CD4-positive, alpha-beta T cell treated with Interleukin-2 at 100 ng/mL for 4 hours (primary cell): Measurements from ENCODE around the gene SMYD3.
A peak's percentile ranks its signal among the peaks of the same experiment; 100 is the strongest.

Source experiments
- DNase-seq: peaks from one replicate; pipeline ENCODE4 v3.0.0-alpha.2; 2020; ENCODE audit warnings: low spot score

SMYD3 gene

DNA sequence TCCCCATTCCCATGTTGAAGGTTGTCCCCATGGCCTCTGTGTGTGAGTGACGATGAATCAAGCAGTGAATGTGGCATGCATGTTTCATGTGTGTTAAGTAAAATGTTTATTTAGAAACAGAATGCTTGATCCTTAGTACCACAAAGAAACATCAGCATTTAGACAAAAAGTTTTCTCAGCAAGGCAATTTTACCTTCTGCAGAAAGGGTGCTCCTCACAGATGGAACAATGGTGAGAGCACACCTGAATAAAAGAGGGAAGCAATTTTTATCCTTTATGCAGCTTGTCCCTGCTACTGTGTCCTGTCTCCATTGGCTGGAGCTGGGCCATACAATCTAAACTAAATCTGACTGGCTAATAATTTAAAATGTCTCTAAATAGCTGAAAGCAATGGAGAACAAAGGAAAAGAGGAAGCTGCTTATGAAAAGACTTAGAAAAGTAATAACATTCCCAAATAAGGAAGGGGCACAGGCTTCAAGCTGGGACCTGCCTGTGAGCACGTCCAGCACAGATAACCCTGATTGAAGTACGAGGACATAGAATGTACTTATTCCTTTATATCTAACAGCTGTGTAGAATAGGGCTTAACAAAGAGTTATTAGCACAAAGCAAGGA lies 8.4 kb upstream of the SMYD3 start:
- no peak for DNase-seq

DNA sequence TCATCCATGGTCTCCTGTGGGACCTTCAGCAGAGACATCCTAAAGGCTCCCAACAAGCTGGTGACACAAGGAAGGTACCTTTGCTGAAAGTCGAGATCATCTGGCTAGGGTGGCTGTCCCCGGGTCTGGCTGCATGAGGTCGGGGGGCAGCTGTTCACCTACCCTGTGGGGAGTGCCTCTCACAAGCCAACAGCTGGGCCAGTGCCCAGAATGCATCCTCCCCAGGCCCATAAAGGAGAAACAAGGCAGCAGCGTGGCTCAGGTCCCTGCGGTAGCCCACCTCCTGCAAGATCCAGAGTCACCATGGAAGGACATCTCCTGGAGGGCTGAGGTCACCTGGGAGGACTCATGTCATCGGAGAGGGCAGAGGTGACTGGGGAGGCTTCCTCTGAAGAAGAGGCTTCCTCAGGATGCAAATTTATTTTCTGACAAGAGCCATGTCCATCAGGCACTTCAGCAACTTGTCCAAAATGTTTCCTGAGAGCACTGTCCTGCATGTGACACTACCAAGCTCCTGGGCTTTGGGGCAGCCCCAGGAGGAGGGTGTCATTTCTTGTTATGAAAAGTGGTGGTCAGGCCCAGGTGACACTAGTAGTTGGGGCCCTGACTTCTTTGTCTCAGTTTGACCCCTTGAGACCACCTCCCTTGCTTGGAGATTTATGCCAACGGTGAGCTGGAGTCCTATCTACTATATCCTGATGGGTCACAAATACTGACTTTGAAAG lies 6.7 kb upstream of the SMYD3 start:
- no peak for DNase-seq

DNA sequence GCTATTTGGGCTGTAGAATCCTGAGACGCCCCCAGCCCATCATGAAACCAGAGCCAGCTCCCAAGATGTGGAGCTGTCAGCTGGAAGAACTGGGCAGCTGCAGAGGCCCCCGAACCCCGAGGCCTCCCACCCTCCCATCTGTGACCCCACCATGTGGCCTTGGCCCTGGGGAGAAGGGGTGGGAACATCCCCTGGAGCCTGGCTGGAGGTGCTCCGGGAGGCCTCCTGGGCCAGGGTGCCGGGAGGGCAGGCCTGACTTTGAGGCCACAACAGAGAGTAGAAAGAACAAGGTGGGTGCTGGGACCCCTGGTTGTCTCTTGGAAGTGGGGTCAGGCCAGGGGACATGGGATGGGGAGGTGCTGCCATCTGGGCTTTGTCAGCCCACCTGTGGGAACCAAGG lies 6.0 kb upstream of the SMYD3 start:
- no peak for DNase-seq

DNA sequence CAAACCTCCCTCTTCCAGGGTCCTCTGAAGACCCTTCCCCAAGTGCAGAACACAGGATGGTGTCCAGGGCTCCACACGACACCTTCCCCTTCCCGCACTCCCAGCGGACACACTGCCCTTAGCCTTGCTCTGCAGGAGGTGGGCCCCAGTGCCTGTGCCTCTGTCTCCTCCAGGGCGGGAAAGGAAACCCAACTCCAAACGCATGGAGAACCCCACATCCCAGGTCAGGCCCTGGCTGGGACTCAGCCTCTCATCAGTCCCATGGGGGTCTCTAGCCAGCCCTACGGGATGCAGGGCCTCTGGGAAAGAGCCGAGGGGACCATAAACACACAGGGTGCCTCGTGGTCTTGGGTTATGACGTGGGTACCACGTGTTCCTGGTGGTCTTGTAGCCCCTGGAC lies 5.6 kb upstream of the SMYD3 start:
- no peak for DNase-seq

DNA sequence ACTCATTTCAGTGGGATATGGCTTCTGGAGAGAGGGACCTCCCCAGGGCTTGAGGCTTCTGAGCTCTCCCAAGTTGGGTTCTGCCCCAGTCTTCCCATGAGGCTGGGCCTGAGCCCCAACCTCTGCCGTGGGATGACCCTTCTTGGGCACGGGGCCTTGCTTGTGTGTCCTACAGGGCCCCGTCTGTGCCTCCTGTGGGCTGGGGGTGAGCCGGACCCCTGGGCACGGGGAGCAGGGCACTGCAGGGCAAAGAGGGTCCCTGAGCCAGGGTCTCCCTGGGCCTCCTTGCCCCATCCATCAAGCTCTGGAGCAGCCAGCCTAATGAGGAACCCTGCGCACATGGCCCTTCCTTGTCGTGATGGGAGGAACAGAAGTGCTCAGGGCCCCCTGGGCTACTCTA lies 5.2 kb upstream of the SMYD3 start:
- DNase-seq: no peak

DNA sequence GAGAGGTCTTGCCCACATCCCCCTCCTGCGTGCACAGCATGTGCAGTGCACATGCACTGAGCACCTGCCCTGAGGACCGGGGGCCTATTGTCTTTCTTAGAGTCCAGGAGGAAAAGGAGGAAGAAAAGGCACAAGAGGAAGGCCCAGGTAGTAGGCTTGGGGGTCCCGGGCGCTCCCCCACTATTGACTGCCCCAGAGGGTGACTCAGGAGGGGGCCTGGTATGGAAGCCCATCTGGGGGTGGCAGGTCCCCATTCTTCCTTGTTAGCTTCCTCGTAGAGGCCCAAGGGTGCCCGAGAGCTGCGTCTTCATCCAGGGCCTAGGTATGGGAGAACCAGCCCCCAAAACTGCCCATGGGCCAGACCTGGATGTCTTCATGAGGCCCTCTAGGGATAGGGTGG lies 4.1 kb upstream of the SMYD3 start:
- no peak for DNase-seq

DNA sequence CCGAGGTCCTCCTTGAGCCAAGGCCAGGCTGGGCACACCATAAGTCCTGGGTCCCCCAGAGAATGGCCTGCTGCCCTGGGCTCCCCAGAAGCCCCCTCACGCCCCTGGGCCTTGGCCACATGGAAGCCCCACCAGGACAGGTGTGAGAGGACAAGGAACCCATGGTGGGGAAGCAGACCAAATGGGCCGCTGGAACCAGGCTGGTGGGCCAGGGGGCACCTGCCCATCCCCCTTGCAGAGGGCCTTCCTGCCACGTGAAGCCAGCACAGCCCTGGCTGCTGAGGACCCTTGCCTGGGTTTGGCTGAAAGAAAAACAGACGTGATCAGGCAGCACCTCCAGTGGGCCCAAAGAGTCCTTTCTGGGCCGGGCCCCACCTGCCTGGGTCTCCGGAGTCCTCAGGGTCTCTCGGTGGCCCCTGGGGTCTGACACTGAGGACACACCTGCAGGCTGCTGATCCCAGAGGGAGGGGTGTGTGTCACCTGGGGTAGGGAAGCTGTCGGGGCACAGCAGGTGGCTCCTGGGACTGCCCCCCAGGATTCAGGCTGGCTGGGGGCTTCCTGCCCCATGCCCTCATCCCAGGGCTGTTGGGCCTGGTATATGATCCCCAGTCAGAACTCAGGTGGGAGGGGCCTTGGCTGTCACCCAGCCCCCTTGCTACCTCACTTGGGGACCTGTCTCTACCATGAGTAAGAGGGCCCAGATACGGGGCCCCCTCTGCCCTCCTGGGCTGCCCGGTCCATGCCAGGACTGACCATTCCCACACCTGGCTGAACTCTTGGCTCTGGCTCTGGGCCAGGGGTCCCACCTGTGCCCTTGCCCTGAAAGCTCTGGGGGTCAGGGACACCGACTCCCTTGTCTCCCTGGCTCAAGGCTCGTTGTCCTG lies 3.3 kb upstream of the SMYD3 start:
- no peak for DNase-seq

DNA sequence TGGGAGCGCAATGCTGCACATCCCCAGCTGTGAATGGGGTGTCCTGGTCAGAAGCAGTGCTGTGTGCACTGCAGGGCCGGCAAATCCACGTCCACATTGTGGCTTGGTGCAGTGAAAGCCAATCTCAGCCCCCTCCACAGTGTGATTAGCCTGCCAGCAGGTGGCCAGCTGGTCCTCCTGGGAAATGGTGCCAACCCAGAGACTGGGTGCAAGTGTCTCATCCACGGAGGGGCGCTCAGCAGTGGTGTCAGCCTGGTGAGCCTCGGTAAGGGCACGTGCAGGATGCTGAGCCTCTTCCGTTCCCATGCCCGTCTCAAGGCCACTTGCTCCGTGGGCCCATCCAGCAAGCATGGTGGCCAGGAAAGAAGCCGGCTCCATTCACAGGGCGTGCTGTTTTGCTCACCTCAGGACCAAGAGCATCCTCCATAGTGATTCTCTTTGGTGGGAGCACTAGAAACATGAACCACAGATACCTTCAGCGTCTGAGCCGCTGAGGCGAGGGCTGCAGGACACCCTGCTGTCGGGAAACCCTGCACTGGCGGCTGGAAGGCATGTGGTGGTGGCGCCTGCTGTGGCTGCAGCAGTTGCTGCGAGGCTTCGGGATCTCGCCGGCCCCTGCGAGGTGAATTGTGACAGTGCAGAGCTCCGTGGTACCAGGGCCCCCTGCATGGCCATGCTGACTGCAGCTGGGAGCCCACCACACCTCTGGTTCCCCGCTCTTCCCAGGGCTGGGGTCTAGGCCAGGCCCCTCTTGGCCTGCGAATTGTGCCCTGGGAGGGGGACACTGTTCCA lies 2.0 kb upstream of the SMYD3 start:
- DNase-seq: no peak

DNA sequence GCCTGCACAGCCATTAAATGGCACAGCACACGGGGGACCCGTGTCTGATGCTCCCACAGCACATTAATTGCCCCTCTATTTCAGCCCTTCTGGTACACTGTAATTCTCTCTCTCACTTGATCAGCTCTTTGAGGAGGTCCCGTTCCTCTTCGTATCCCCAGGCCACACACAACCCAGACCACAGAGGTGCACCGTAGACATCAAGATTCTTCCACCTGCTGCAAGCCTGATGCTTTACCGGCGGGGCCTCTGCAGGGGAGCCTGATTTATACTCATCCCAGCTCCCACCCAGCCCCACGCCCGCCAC lies 759 bp downstream of the SMYD3 start:
- DNase-seq: no peak

DNA sequence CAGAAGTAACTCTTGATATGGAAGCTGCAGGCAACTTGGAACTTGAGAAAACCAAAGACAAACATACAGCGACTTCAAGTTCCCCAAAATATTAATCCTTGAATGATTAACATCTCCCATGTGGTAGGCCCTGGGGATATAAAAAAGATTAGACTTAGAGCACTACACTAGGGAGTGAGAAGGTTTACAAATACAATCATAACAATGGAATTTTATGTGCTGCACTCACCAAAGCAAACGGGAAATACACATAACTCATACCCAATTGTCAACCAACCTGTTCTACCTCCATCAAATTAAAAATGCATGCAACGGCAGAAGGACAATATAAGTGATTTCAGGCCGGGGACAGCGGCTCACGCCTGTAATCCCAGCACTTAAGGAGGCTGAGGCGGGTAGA lies 3.7 kb downstream of the SMYD3 start:
- no peak for DNase-seq

DNA sequence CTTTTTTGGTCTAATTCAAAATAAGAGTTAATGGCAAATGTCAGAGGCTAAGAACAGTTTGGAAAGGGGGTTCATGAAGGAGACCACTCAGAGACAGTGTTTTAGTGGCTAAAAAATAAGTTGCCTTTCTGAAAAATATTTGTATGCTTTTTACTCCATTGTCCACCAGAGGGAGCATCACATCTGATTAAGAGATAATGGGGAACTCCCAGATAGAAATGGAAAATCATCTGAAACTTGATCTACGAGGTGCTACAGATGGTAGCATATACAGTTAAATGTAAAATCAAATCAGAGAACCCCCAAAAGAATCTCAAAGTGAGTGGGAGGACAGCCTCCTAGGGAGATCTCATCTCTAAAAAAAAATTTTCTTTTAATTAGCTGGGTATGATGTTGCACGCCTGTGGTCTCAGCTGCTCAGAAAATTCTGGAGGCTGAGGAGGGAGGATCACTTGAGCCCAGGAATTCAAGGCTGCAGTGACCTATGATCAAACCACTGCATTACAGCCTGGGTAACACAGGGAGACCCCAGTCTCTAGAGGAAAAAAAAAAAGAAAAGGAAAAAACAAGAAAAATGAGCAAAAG lies 9.7 kb downstream of the SMYD3 start:
- DNase-seq: peak; percentile 79

DNA sequence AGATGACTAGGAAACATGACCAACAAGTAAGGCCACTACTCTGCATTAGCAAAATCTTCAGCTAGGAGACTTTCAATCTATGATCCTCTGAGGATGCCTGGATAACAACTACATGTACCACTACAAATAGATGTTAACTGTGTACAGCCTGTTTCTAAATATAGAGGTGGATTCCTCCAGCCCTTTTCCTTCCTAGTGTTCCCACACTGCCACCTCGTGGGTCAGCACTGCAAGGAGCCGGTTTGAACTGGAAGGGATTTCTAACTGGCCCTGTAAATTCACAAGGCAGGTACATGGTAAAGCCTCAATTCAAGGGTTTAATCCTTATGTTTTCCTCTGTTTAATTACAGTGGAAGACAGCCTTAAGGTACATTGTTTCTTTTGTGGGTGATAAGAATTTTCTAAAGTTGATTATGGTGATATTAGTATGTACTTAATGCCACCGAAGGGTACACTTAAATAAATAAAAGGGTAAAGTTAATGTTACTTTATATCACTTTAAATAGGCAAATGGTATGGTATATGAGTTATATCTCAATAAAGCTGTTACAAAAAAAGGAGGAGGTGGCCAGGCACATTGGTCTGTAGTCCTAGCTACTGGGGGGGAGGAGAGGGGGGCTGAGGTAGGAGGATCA lies 14.4 kb downstream of the SMYD3 start:
- DNase-seq: peak; percentile 11

DNA sequence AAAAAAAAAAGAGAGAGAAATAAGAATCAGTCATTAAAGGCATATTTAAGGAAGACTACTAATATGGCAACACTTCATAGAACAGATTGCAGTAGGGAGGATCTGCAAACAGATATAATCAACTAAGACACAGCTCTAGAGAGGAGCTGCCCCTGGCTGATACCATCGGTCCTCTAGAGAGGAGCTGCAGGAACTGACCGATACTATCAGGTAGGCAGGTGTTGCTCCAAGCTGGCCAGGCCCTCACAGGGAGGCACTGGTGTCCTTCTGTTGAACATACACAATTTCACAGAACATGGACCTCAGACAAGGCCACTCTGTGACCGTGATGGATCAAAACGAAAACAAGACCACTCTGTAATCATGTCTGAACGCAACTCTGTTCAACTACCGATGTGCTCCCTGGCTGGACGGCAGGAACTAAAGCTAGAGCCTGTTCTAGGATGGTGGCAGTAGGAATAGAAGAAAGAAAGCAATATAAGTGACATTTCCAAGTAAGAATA lies 15.5 kb downstream of the SMYD3 start:
- no peak for DNase-seq

DNA sequence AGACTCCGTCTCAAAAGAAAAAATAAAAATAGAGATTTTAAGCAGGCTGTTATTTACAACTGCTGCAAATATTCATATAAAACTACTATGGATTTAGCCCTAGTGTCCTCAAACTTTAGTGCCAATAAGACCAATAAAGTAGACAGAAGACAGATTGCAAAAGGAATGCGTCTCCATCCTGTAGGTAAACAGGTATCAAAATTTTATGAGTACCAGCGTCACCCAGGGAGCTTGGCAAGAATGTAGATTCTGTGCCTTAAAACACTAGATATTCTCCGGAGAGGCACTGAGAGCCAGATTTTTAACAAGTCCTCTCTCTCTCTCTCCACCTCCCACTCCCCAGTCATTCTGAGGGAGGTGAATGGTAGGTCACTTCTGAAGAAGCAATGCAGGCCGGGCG lies 18.4 kb downstream of the SMYD3 start:
- DNase-seq: no peak

DNA sequence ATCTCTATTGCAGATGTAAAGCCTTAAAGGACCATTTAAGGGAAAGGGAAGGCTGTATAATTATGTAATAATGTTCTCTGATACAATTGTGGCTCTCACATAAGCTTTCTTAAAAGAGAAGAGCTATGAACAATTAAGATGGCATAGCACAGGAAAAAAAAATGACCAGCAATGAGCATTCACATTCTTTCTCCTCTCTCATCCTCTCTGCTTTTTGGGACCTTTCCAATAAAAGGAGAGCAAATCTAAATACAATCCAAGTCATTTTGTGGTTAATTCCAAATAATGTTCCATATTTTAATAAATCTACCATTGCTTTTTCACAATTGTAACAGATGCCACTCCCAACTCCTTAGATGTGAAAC lies 23.5 kb downstream of the SMYD3 start:
- DNase-seq: no peak

DNA sequence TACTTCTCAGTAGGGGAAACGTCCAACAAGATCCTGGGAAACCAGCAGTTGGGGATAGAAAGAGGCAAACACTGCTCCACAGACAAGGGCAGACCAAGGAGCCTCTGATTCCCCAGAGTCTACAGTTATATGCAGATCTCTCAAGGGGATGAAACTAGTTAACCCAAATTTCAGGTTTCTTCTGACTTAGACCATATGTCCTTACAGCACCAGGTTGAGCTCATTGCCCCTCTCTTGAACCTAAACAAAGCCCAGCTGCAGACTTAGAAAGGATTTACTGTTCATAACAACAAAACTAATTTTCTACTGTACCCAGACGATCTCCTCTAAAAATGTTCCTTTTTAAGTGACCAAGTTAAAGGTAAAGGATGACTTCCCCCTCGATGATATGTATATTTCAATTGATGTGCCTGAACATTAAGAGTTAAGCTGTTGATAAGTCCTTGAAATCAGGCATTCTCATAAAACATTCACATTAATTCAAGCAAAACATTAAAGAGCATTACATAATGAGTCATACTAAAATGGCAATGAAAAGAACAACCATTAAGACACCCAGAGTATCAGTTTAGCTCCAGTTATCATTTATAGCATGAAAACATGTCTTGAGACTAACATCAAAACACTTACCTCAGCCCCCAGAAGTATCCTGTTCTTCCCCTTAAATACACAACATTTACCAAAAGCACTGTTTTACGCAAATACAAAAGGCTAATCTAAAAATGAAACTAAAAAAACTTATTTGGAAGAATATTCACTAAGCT lies 24.1 kb downstream of the SMYD3 start:
- no peak for DNase-seq

DNA sequence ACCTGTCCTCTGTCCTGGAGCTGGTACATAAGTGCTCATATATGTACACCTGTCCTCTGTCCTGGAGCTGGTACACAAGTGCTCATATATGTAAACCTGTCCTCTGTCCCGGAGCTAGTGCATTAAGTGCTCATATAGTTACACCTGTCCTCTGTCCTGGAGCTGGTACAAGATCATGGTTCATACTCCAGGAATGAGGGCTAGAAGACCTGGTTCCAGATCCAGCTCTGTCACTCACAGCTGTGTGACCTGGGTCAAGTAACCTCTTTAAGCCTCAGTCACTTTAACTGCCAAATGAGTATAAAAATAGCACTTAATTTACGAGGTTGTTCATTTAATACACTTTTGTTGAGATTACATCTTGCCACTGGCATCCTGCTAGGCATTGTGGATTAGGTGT lies 28.0 kb downstream of the SMYD3 start:
- DNase-seq: no peak

DNA sequence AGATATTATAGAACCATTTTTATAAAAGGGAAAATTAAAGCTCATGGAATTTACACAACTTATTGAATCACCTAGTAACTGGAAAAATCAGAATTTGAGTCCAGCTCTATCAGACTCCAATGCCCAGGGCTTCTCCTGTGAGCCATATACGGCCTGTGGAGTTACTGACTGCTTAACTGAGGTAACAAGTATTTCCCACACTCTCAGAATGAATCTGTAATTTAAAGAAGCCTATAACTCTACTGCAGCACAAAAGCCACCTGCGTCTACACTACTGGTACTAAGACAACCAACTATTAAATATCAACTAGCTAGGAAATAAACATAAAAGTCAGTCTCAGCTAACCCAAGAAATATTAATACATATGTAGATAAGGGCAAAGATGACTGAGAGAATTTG lies 29.4 kb downstream of the SMYD3 start:
- no peak for DNase-seq

DNA sequence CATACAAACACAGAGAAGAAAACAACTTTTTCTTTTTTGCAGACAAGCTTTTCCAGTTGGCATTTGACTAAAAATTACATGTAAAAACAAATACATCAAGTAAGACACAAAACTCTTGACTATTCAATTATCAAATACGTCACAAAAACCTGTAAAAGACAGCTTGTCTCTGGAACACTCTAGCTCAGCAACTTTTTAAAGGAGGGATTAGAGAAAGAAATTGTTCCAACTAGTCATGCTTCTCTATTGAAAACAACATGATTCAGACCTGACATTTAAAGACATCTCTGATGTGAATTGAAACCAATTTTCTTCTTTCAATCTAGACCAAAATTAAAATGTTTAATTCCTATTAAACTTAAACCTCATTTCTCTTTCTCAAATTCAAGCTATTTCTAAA lies 30.3 kb downstream of the SMYD3 start:
- DNase-seq: no peak

DNA sequence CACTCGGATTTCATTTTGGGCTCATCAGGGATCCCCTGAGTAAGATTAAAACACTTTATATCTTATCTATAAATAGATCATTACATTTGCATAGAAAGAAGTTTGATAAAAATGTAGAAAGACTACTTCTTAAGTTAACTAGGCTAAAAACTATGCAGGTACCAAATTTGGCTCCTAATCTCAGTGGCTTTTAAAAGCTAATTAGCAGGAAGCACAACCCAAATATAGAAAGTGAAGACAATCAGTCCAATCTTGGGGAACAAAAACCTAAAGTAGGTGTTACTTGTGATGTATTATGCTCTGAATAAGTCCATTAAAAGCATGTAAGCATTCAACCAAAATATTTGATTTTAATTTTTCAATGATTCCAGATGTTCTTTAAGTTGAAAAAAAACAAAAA lies 35.4 kb downstream of the SMYD3 start:
- DNase-seq: no peak

DNA sequence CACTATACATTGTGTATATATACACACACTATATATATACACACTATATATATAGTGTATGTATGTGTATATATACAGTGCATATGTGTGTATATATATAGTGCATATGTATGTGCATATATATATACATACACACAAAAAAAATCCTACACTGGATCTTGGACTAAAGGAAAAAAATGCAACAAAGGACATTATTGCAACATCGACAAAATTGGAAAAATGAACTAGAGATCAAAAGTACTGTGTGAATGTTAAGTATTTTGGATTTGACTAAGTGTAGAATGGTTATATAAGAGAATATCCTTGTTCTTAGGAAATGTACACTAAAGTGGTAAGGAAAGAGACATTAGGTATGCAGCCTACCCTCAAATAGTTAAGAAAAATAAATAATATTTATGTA lies 36.5 kb downstream of the SMYD3 start:
- no peak for DNase-seq
